Neural progenitor cell (in vitro differentiated cells): ENCODE results near the gene FASLG.

Source experiments
- EZH2 ChIP-seq: fragments of 200-600 bp; sonication (generic); IDR thresholded peaks from 2 replicates; pipeline ENCODE4 v1.6.1; 2017; ENCODE audit warnings: antibody characterized with exemption, mild to moderate bottlenecking, moderate library complexity
- TF ChIP-seq, protein P1 (sequence below): fragments of 200-600 bp; sonication (generic); IDR thresholded peaks from 2 replicates; pipeline ENCODE4 v1.5.1; 2017; ENCODE audit warnings: antibody characterized with exemption, mild to moderate bottlenecking

DNA sequence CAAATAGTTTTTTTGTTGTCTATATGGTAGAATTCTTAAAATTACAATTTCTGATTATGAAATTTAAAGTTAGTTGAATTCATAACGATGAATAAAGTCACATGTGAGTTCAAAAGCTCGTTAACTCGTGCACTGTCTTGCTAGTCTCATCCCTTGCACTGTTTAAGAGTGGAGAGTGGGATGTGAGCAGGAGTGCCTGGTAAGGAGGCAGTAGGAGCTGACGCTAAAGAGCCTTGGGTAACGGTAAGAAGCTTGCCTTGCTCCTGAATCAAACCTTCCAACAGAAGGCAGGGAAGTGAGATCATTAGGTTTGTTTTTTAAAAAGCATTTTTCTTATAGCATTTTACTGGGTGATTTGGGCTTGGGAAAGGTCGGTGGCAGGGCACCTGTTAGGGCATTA, 2.3 kb upstream of the FASLG start:
- TF ChIP-seq, protein P1, sequence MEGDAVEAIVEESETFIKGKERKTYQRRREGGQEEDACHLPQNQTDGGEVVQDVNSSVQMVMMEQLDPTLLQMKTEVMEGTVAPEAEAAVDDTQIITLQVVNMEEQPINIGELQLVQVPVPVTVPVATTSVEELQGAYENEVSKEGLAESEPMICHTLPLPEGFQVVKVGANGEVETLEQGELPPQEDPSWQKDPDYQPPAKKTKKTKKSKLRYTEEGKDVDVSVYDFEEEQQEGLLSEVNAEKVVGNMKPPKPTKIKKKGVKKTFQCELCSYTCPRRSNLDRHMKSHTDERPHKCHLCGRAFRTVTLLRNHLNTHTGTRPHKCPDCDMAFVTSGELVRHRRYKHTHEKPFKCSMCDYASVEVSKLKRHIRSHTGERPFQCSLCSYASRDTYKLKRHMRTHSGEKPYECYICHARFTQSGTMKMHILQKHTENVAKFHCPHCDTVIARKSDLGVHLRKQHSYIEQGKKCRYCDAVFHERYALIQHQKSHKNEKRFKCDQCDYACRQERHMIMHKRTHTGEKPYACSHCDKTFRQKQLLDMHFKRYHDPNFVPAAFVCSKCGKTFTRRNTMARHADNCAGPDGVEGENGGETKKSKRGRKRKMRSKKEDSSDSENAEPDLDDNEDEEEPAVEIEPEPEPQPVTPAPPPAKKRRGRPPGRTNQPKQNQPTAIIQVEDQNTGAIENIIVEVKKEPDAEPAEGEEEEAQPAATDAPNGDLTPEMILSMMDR = no peak
- no peak for TF ChIP-seq EZH2
